GM19463 (cell line): ENCODE results near the gene MRTO4.
"Not testable (repeated sequence)": the region's sequence is repeated elsewhere in the genome, so short reads cannot be mapped to it uniquely, and the experiment has no call there.

ENCODE experiments used
- ATAC-seq: cut with Tn5 transposase; IDR thresholded peaks from one replicate; pipeline ENCODE4 v1.9.1; 2021; ENCODE audit warnings: mild to moderate bottlenecking, moderate library complexity; ENCODE audit not compliant: unreplicated experiment

The MRTO4 gene

DNA sequence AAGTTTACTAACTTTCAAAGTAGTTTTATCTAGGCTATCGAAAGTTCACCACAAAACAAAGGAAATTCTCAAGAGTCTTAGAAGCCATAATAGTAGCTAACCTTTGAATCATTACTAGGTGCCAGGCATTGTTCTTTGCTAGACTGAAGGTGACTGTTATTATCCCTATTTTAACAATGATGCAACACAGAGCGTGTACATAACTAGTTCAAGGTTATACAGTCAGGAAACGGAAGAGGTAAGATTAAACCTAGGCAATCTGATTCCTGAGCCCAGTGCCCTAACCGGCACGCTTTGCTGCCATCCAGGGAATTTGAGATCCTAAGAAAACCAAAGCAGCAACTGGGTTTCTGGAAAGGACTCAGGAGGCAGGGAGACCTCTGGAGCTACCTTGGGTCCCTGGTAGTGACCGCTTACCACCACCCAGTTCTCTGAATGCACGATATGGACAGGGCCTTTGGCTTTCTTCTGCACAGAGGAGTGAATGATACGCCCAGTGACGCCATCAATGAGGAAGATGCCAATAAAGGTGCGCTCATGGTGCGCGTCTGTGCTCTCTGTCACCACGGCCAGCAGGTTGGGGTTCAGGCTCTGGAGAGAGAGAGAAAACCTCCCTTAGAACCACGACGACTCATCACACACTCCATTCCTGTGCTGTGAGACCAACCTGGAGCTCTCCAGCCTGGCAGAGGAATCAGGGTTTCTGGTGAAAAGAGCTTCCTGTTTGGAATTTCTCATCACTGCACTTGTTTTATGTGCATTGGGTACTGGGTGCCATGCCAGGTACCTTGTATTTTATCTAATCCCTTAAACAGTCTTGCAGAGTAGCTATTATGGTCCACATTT lies 28.4 kb upstream of the MRTO4 start:
- ATAC-seq: no peak

DNA sequence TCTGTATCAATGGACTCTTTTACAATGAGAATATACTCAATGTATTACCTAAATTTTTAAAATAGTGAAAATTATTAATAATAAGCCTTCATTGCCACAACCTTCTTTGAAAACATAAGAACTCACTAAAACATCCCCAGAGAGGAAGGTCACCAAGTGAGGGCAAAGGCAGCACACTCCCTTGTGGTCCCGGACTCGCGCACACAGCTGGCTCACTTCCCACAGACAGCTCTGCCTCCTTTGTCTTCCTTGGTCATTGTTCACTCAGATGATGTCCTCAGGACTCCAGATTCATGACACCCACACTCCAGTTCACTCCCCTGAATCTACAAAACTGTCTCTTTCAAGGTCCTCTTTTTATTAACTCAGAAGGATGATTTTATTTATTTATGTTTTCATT lies 22.4 kb upstream of the MRTO4 start:
- ATAC-seq: no peak

DNA sequence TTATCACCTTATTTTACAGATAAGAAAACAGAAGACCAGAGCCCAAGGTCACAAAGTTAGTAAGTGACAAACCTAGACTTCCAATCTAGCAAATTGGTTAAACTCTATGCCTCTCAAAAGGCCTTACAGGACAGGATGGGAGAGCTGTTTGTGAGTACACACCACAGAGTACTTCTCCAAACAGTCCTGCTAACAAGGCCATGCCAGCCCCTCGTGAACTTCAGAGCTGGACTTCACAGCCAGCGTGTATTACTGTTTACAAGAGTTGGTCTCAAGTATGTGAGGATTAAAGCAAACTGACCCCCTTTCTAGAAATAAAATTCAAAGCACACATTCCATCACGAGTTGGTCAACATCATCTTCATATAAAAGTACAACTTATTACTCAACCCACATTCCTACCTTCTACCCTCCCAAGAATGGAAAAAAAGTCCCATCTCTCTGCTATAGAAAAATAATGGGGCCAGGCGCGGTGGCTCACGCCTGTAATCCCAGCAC lies 21.7 kb upstream of the MRTO4 start:
- no peak for ATAC-seq

DNA sequence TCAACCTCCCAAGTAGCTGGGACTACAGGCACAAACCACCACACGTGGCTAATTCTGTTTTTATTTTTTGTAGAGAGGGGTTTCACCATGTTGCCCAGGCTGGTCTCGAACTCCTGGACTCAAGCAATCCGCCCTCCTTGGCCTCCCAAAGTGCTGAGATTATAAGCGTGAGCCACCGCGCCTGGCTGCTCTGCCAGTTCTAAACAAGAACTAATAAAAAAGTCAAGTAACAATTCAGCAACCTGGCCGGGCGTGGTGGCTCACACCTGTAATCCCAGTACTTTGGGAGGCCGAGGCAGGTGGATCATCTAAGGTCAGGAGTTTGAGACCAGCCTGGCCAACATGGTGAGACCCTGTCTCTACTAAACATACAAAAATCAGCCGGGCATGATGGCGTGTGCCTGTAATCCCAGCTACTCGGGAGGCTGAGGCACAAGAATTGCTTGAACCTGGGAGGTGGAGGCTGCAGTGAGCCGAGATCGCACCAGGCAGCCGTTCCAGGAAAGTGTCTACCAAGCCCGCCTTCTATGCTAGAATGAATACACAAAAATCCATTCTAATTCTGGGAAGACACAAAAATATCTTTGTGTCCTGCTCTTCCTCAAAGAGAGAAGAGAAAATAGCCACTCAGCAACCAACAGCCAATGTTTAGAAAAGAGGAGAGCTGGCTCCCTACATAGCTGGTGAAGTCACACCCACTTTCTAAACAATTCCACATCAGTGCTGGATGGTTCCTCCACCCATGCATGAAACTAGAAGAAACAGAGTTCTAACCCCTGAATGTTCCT lies 19.7 kb upstream of the MRTO4 start:
- not testable (repeated sequence) for ATAC-seq

DNA sequence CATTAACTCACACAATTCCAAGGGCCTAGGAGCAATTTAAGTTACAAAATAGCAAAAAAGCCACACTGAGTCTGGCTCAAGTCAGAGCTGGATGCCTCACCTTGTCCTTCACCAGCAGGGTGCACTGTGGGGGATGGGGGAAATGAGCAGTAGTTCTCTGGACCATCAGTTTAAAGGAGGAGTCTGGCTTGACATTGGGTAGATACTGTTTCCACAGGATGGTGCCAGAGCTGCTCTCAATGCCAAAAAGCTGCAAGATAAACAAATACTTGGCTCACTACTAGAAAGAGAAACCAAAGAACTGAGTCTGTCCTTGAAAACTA lies 19.1 kb upstream of the MRTO4 start:
- ATAC-seq: no peak

DNA sequence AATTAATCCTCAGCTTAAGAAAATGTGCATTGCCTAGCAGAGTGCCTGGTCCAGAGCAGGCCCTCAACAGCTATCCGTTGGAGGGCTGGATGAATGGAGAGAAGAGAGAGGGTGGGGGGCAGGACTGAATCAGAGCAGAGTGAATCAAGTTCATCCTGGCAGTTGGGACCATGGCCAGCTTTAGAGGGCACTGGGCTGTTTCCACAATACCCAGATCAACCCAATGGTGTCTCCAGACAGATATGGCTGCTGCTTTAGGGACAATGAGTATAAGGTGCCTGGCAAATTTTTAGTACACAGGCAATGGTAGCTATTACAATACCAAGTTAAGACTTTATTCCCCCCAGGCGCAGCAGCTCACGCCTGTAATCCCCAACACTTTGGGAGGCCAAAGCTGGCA lies 17.4 kb upstream of the MRTO4 start:
- ATAC-seq: no peak

DNA sequence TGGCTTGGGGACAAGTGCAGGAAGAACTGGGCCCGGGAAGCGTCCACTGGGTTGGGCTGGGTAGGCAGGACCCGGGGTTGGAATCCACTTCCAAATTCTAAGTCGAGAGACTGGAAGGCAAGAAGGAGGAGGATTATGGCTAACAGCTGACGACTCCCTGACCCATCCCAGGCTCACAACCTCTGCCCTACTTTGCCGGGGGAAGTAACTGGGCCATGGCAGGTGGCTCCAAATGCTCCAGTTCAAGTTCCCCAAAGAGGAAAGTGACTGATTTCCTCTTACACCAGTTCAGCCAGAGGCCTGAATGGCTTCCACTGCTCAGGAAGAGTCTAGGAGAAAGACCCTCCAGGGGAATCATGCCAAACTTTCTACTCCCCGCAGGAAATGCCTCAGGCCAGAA lies 11.7 kb upstream of the MRTO4 start:
- no peak for ATAC-seq

DNA sequence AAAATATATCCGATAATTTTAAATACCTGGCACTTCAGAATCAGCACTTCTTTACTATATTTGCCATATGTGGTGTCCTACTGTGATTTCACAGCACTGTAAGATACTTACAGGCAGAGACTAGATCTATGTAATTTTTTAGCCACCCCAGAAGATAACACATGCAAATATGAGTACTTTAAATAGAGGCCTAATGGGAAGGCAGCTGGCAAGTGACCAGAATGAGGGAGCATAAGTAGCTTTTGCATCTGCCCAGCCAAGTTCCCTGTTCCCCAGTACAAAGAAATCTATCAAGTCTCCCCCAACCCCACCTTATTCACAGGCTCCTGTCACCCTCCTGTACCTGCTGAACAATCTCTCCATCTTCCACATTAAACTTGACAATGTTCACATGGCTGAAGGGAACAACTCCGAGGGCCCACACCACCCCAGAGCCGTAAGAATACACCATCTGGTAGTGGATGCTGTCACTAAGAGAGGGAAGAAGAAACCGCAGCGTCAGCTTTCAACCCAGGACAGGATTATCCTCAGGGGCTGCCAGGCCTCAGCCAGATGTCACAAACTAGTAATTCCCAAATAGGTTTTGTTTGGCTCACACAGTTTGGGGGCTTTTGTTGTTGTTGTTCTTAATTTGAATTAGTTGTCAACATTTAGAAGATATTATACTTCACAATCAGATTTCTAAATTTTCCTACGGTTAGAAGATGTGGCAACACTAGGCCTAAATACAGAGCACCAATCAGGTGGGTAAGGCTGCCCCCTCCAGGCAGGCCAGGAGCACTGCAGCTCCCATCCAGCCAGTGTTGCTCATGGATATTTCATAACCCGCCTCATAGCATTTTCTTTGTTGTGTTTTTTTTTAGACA lies 10.7 kb upstream of the MRTO4 start:
- ATAC-seq: no peak

DNA sequence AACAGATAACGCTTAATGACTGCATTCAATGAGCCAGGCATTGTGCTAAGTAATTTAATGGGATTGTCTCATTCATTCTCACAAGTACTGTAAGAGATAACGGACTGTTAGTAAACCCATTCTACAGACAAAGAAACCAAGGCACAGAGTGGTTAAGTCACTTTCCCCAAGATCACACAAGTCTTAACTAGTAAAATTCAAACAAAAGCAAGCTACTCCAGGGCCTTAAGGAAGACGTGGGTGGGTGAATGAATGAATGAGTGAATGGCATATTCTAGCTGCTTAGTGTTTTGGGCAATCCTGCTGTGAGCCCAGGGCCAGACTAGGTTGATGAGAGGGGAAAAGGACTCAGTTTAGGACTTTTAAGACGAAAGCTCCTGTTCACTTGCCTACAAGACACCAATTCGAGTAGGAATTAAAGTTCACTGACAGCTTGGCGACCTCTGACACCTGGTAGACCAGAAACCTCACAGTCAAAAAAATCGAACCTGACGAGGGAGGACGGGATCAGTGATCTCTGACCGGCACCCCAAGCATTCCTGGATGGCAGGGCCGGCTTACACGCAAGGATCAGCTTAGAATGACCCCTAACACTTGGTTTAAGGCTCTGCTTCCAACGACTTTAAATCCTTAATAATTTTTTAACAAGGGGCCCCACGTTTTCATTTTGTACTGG lies 838 bp upstream of the MRTO4 start:
- no peak for ATAC-seq

DNA sequence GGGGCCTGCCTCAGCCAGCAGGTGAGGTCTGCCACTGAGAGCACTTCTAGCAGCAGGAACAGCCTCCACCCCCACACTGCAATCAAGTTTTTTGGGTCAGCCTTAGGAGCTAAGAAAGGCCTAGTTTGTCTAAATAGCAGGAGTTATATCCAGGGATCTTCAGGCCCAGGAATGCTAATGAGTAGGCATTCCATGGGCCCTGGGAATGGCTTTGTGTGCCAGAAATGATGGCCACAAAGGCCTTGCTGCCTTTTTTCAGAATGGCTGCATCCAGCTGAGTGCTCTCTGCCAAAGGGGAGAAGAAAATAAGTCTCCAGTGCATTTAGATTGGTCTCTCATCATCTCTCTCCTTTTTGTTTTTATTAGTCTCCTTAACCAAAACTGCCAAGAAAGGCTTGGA lies 2.8 kb downstream of the MRTO4 start:
- no peak for ATAC-seq

DNA sequence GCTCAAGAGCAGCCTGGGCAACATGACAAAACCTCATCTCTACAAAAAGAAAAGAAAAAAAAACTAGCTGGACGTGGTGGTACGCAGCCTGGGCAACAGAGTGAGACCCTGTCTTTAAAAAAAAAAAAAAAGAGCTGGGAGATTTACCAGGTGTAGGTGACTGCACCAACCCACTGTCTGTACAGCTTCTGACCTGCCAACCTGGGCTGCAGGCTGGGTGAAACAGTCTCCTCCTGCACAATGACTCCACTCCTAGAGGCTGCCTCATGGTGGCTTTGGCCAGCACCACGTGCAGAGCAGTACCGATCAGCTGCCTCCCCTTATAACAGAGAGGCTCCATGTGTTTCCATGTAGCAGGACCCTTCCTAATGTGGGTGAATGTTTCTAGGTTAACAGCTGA lies 3.7 kb downstream of the MRTO4 start:
- no peak for ATAC-seq

DNA sequence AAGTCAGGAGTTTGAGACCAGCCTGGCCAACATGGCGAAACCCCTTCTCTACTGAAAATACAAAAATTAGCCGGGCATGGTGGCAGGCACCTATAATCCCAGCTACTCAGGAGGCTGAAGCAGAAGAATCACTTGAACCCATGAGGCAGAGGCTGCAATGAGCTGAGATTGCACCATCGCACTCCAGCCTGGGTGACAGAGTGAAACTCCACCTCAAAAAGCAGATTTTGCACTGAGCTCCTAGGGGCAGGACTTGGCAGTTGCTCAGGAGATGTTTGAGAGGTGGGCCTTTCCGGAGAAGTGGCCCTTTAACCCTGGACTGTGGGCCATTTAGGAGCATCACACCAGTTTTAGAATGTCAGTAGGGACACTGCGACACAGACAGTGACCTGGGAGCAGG lies 4.7 kb downstream of the MRTO4 start:
- ATAC-seq: not testable (repeated sequence)

DNA sequence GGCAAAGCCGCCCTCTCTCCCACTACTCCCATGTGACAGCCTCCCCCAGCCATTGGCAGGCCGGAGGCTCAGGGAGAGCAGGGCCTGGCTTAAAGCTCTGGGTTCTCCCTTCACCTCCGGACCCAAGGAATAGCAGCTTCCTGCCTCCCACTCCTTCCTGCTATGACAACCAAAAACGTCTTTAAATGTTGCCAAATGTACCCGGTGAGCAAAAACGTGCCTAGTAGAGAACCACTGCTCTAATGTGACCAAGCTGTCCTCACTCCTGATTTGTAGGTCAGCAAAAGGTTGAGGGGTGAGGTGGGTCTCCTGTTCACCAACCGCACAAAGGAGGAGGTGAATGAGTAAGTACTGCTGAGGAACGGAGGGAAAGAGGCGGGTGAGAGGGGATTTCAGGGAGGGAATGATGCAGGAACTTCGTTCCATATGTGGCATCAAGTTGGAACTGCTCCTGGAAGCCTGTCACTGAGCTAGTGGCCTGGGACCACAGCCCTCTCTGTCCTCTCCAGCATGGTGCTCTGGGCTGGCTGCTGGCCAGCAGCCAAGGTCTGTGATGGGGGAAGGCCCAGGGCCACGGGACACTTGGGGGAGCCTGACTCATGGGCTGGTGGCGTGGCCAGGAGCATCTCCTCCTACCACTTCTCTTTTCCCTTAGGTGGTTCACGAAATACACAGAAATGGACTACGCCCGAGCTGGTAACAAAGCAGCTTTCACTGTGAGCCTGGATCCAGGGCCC lies 5.7 kb downstream of the MRTO4 start:
- ATAC-seq: no peak

DNA sequence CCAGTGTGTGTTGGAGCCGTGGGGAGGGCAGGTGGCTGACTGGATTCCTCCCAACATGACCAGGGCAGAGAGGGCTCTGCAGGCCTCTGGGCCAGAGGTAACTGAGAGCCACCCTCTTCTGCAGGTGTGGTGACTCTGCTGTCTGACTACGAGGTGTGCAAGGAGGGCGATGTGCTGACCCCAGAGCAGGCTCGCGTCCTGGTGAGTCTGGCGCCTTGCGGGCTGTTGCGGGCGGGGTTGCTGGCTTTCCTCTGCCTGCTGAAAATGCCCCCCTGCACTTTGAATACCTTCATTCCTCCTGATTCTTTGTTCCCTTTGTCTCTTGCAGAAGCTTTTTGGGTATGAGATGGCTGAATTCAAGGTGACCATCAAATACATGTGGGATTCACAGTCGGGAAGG lies 6.7 kb downstream of the MRTO4 start:
- no peak for ATAC-seq

DNA sequence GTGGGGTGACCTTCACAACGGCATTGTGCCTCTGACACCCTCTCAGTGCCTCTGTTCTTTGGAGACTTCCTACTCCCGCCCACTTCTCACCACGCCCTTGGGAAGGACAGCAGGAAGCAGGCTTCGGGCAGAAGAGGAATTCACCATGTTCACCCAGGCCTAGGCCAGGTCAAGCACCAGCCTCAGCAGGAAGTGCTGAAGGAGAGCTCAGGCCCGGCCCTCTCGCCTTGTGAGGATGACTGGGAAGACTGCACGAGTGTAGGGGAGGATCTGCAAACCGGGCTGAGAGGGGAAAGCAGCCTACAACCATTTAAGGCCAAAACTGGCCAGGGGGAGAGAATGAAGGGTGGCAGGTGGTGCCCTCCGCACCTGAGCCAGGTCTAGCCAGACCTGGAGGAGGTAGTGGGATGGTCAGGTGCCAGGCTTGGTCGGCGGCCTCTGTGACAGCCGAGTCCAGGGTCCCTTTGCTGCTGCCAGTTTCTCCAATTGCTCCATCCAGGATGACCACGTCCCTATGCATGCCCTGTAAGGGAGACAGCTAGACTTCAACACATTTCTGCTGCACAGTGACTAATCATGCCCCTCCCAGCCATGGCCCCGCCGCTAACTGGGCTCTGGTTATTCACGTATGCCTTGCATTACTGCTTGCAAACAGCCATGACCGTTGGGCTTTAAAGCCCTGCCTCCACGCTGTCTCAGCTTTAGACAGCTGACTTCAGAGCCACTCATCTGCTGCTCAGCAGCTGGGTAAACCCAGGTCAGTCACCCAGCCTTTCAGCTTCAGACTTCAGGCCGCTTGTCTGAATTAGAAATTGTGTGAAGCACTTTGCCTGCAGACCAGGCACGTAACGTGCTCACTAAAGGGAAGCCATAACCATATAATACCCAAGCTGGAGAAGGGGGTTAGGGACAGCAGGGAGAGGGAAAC lies 8.9 kb downstream of the MRTO4 start:
- no peak for ATAC-seq

DNA sequence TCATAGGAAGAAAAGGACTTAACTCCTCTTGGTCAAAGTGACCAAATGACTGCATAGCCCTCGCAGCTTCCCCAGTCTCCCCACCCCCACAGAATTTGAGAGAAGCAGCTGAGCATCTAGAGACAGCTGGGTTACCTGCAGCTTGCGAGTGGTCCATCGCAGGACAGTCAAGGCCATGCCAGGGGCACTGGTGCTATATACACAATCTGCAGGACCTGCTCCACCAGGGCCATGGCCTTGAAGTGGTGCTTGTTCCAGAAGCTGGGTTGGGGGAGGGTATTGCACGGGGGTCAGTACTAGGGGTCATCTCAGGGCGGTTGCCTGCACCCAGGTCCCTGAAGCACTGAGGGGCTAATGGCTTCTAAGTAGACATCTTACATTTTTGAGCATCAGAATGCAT lies 10.4 kb downstream of the MRTO4 start:
- no peak for ATAC-seq

DNA sequence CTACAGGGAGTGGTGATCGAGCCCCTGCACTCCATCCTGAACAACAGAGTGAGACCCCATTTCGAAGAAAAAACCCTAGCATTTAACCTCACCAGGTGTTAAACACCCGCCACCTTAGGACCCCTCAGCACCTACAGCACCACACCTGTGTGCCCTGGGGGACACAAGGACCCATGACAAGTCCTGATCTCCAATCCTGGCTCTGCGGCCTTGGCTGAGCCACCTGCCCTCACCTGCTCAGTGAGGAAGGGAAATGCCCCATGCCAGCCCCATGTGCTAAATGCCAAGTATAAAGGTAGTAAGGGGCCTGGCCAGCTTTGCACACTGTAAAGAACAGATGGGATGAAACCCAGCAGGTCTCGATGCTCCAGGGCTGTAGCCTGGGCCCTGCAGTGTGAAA lies 11.1 kb downstream of the MRTO4 start:
- ATAC-seq: no peak

DNA sequence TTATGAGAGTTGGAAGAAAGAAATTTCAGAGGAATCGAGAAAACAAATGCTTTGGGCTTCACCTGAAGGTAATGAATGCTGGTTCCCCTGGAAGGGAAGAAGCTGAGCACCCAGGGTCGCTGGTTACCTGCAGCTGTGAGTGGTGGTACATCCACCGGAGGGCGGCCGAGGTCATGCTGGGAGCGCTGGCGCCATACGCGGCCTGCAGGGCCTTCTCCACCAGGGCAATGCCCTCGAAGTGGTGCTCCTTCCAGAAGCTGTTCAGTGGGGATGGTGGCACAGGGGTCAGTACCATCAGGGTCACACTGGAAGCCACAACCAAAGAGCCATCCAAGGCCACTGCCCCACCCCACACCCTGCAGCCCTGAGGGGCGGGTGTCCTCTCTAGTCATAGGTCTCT lies 16.8 kb downstream of the MRTO4 start:
- no peak for ATAC-seq
